NCI-H2227 (cell line): ENCODE data around the gene NCAN.
"Not testable (repeated sequence)": the region's sequence is repeated elsewhere in the genome, so short reads cannot be mapped to it uniquely, and the experiment has no call there.

ENCODE experiments used
- DNase-seq: peaks from one replicate; lab custom pipeline; 2025; ENCODE audit not compliant: unreplicated experiment; lab: John Stamatoyannopoulos, UW

The NCAN gene

GRCh38 chr19:19223636-19224035, 11.9 kb downstream of the NCAN start:
- no peak for DNase-seq

GRCh38 chr19:19224150-19224851, 12.5 kb downstream of the NCAN start:
- DNase-seq = no peak

GRCh38 chr19:19224852-19225494, 13.2 kb downstream of the NCAN start:
- DNase-seq = no peak

GRCh38 chr19:19226204-19226603, 14.4 kb downstream of the NCAN start:
- DNase-seq = no peak

- no peak for DNase-seq
Measured at GRCh38 chr19:19226663-19227062, 14.9 kb downstream of the NCAN start.

- no peak for DNase-seq
Measured at GRCh38 chr19:19227217-19227616, 15.5 kb downstream of the NCAN start.

- DNase-seq = no peak
Measured at GRCh38 chr19:19229701-19230100, 17.9 kb downstream of the NCAN start.

GRCh38 chr19:19230999-19231398, 19.2 kb downstream of the NCAN start:
- no peak for DNase-seq

- no peak for DNase-seq
Measured at GRCh38 chr19:19232261-19232721, 20.5 kb downstream of the NCAN start.

GRCh38 chr19:19234220-19234816, 22.6 kb downstream of the NCAN start:
- DNase-seq = no peak

GRCh38 chr19:19236173-19236572, 24.4 kb downstream of the NCAN start:
- no peak for DNase-seq

- DNase-seq = no peak
Measured at GRCh38 chr19:19238126-19238894, 26.6 kb downstream of the NCAN start.

GRCh38 chr19:19239675-19240074, 27.9 kb downstream of the NCAN start:
- DNase-seq = no peak

- DNase-seq = no peak
Measured at GRCh38 chr19:19240476-19240875, 28.7 kb downstream of the NCAN start.

GRCh38 chr19:19250196-19250801, 38.5 kb downstream of the NCAN start:
- no peak for DNase-seq

- not testable (repeated sequence) for DNase-seq
Measured at GRCh38 chr19:19253409-19253808, 41.7 kb downstream of the NCAN start.

- peak; percentile 7 for DNase-seq
Measured at GRCh38 chr19:19256072-19256969, 44.6 kb downstream of the NCAN start.

GRCh38 chr19:19257137-19257536, 45.4 kb downstream of the NCAN start:
- DNase-seq = no peak

- no peak for DNase-seq
Measured at GRCh38 chr19:19257836-19258588, 46.3 kb downstream of the NCAN start.
